BJ (cell line): ENCODE data around the gene SNX30. TPM values are rescaled to one million over a fixed set of nuclear protein-coding genes. Genes with fewer than 3 reads are reported as not detected.

ENCODE experiments used
- CTCF ChIA-PET: fragments of 350-600 bp; formaldehyde crosslinking; extraction: SDS; loops from one replicate; lab custom pipeline; 2021; ENCODE audit warnings: antibody characterized with exemption, inconsistent platforms; lab: Yijun Ruan, JAX
- POLR2A ChIA-PET: fragments of 300-600 bp; sonication (Branson Sonifier 250); formaldehyde crosslinking; extraction: SDS; loops from one replicate; lab custom pipeline; 2021; ENCODE audit warnings: antibody characterized with exemption; lab: Charles Lee
- DNase-seq: peaks from one replicate; pipeline ENCODE4 v3.0.0-alpha.2; 2011; ENCODE audit warnings: low read depth
- H3K27me3 ChIP-seq: 2 replicates; pipeline ENCODE4 v1.6.0; 2011; ENCODE audit warnings: low read length; ENCODE audit not compliant: control insufficient read depth, insufficient read depth
- H3K36me3 ChIP-seq: 2 replicates; pipeline ENCODE4 v1.5.1; 2011; ENCODE audit warnings: low read length; ENCODE audit not compliant: control insufficient read depth, insufficient read depth
- H3K4me3 ChIP-seq: 2 replicates; pipeline ENCODE4 v1.5.1; 2011; ENCODE audit warnings: low read depth, mild to moderate bottlenecking, control low read depth, low read length
- polyA plus RNA-seq: library from polyadenylated mRNA; depleted of rRNA; stranded (reverse); fragments of >200 nt; gene quantifications from 2 replicates; pipeline ENCODE4 v1.2.3, GENCODE V29; 2011
- TF ChIP-seq, protein P1 (sequence below): IDR thresholded peaks from 2 replicates; pipeline ENCODE4 v1.5.1; 2011; ENCODE audit warnings: low read depth, mild to moderate bottlenecking, control low read depth, inconsistent platforms, low read length, moderate library complexity; ENCODE audit not compliant: insufficient read depth

The SNX30 gene
- polyA plus RNA-seq, 1 experiment = 6.1 TPM

DNA sequence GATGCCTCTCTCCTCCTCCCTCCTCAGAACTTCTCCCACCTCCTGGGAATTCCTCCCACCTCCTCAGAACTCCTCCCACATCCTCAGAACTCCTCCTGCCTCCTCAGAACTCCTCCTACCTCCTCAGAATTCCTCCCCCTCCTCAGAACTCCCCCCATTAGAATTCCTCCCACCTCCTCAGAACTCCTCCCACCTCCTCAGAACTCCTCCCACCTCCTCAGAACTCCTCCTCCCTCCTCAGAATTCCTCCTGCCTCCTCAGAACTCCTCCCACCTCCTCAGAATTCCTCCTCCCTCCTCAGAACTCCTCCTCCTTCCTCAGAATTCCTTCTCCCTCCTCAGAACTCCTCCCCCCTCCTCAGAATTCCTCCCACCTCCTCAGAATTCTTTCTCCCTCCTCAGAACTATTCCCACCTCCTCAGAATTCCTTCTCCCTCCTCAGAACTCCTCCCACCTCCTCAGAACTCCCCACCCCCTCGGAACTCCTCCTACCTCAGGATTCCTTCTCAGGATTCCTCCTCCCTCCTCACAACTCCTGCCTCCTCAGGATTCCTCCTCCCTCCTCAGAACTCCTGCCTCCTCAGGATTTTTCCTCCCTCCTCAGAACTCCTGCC lies 116.2 kb downstream of the SNX30 start:
- Histone ChIP-seq H3K4me3 (no peak overlapping the region), H3K36me3 (peaks cover 6% of the 10 kb centered on the region), H3K27me3 (no peaks in the 10 kb centered on the region)
- peak; percentile 52 for DNase-seq
- CTCF ChIA-PET = no interaction called here
- POLR2A ChIA-PET = no interaction called here
- TF ChIP-seq, protein P1, sequence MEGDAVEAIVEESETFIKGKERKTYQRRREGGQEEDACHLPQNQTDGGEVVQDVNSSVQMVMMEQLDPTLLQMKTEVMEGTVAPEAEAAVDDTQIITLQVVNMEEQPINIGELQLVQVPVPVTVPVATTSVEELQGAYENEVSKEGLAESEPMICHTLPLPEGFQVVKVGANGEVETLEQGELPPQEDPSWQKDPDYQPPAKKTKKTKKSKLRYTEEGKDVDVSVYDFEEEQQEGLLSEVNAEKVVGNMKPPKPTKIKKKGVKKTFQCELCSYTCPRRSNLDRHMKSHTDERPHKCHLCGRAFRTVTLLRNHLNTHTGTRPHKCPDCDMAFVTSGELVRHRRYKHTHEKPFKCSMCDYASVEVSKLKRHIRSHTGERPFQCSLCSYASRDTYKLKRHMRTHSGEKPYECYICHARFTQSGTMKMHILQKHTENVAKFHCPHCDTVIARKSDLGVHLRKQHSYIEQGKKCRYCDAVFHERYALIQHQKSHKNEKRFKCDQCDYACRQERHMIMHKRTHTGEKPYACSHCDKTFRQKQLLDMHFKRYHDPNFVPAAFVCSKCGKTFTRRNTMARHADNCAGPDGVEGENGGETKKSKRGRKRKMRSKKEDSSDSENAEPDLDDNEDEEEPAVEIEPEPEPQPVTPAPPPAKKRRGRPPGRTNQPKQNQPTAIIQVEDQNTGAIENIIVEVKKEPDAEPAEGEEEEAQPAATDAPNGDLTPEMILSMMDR = no peak

DNA sequence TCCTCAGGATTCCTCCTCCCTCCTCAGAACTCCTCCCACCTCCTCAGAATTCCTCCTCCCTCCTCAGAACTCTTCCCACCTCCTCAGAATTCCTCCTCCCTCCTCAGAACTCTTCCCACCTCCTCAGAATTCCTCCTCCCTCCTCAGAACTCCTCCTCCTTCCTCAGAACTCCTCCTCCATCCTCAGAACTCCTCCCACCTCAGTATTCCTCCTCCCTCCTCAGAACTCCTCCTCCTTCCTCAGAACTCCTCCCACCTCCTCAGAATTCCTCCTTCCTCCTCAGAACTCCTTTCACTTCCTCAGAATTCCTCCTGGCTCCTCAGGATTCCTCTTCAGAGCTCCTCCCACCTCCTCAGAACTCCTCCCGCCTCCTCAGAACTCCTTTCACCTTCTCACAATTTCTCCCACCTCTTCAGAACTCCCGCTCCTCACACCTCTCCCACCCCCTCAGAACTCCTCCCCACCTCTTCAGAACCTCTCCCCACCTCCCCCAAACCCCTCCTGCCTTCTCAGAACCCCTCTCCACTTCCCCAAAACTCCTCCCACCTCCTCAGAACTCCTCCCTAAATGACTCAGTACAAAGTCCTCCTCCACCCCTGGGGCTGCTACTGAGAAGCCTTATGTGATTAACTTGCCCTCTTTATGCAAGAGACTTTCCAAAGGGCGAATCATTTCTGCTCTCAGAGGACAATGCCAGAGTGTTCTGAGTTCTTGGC lies 116.9 kb downstream of the SNX30 start:
- Histone ChIP-seq H3K27me3 (no peaks in the 10 kb centered on the region), H3K36me3 (peaks cover 6% of the 10 kb centered on the region), H3K4me3 (peak overlapping the region; percentile 20; the same call in 1 of the 2 replicates)
- POLR2A ChIA-PET = no interaction called here
- DNase-seq = peak; percentile 68
- CTCF ChIA-PET = interaction anchor here (0.7 to 1.0 kb wide), 3 partner anchors 10 to 223 kb away, joined by 3 read pairs; no protein-coding TSS in a partner anchor
- TF ChIP-seq, protein P1 = no peak

DNA sequence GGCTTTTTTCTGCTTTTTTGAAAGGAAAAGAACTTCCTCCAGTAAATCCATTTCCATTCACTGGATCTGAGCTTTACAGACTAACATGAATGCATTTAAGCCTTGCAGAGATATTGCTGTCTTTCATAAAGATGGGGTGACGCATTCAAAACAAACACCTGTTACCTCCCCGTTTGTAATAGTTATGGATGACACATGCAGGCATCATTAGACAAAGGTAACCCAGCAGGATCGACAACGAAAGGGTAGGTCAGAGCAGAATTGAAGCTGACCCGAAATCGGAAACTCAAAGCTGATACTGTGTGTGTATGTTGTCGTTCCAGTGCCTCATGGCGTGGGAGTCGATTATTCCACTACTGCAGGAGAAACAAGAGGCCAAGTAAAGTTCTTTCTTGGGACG lies 117.9 kb downstream of the SNX30 start:
- Histone ChIP-seq H3K27me3 (no peaks in the 10 kb centered on the region), H3K4me3 (no peak overlapping the region), H3K36me3 (peaks cover 6% of the 10 kb centered on the region)
- TF ChIP-seq, protein P1 = no peak
- POLR2A ChIA-PET = no interaction called here
- CTCF ChIA-PET = interaction anchor here (1.0 to 1.7 kb wide), 3 partner anchors 10 to 35 kb away, joined by 3 to 4 read pairs (median 3); no protein-coding TSS in a partner anchor
- no peak for DNase-seq

DNA sequence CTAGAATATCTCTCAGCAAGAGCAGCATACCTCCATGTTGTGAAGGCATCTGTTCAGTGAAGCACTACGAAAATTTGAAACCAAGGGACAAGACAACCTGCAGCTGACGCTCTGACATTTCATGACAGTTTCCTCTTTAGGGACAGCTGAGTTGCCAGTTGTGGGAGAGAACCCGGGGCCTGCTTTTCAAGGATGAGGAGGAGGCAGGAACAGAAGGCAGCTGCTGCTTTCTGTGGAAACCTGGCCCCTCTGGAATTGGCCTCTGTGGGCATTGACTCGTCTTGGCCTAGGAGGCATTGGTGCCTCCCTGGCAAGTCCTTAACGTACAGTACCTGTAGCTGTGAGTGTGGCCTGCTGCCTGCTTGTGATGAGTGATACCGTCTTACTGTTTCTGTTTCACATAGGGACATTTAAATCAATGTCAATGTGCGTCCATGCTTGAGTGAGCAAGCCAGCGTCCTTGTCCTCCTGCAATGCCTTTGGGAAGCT lies 118.5 kb downstream of the SNX30 start:
- CTCF ChIA-PET = interaction anchor here (0.9 to 1.7 kb wide), 3 partner anchors 10 to 34 kb away, joined by 3 to 4 read pairs (median 3); no protein-coding TSS in a partner anchor

More for the DNA sequence above, 118.5 kb downstream of the SNX30 start:
- H3K36me3 ChIP-seq = peaks cover 6% of the 10 kb centered on the region
- no peak overlapping the region for H3K4me3 ChIP-seq
- no peak for DNase-seq
- POLR2A ChIA-PET = no interaction called here
- TF ChIP-seq, protein P1 = no peak
- H3K27me3 ChIP-seq = no peaks in the 10 kb centered on the region
